Activated CD8-positive, alpha-beta memory T cell treated with anti-CD3 and anti-CD28 coated beads, Interleukin-2, amount 50 U/mL, for 4 hours (primary cell): ENCODE data around the gene PES1.
"Not testable (repeated sequence)": the region's sequence is repeated elsewhere in the genome, so short reads cannot be mapped to it uniquely, and the experiment has no call there.

Source experiments
- DNase-seq: peaks from one replicate; pipeline ENCODE4 v3.0.0-alpha.2; 2020

PES1 gene

DNA sequence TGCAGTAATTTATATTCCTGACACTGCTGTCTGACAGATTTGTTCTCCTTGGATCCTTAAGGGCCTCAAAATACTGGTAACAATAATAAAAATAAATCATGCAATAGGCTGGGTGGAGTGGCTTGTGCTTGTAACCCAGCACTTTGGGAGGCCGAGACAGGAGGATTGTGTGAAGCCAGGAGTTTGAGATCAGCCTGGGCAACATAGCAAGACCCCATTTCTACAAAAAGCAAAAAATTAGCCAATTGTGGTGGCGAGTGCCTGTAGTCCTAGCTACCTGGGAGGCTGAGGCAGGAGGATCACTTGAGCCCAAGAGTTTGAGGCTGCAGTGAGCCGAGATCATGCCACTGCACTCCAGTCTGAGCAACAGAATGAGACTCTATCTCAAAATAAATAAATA lies 39.9 kb downstream of the PES1 start:
- DNase-seq: not testable (repeated sequence)

GRCh38 chr22:30547188-30547587 lies 44.5 kb downstream of the PES1 start:
- no peak for DNase-seq

DNA sequence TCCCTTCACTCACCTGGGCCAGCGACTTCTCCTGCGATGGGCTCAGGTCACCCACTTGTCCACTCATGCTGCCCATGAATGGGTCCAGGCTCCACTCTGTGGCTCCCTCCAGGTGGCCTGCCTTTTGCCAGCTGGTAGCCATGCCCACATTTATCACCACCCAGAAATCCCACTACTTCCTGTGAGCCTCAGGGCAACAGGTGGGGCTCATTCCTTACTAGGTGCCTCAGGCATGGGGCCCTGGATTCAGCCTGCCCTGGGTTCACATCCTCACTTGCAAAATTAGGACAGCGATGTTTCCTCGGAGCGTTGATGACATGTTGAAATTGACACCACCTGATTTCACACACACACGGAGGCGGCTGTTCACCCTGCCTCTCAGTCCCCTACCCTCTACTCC lies 45.1 kb downstream of the PES1 start, which contains the start of gene SEC14L6:
TSS of gene SEC14L6 (minus strand) at position 126 of the 400 bp plus-strand sequence. CDS start at position 67, 59 bp downstream.
- DNase-seq: no peak

DNA sequence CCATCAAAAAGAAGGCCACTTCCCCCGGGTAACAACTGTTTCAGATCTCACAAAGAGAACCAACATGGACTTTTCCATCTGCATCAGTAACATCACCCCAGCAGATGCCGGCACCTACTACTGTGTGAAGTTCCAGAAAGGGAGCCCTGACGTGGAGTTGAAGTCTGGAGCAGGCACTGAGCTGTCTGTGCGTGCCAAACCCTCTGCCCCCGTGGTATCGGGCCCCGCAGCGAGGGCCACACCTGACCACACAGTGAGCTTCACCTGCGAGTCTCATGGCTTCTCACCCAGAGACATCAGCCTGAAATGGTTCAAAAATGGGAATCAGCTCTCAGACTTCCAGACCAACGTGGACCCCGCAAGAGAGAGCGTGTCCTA lies 48.9 kb downstream of the PES1 start:
- no peak for DNase-seq

GRCh38 chr22:30541961-30542810 lies 49.5 kb downstream of the PES1 start:
- no peak for DNase-seq

DNA sequence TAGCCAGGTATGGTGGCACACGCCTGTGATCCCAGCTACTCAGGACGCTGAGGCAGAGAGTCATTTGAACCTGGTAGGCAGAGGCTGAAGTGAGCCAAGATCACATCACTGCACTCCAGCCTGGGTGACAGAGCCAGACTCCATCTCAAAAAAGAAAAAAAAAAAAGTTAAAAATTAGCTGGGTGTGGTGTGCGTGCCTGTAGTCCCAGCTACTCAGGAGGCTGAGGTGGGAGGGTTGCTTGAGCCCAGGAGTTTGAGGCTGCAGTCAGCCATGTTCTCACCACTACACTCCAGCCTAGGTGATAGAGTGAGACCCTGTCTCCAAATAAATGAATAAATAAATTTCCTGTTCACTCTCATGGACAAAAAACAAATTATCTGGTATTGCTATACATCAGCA lies 50.2 kb downstream of the PES1 start:
- DNase-seq: not testable (repeated sequence)

DNA sequence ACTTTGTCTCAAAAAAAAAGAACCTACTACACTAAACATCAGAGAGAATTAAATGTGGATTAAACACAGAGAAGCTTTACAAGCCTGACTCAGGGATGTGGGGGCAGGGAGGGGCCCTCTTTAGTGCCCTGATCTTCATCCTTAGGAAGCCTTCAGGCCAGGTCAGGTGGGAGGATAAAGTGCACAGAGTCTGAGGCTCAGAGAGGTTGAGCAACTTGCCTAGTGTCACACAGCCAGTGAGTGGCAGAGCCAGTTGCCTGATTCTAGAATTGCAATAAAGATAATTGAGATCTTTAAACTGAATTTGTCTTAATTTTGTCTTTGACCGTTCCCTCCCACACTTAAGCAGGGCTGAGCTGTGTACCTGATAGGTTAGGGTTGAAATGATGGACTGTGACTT lies 52.3 kb downstream of the PES1 start:
- no peak for DNase-seq

- DNase-seq: no peak
Observed at GRCh38 chr22:30538280-30538679, 53.4 kb downstream of the PES1 start.

DNA sequence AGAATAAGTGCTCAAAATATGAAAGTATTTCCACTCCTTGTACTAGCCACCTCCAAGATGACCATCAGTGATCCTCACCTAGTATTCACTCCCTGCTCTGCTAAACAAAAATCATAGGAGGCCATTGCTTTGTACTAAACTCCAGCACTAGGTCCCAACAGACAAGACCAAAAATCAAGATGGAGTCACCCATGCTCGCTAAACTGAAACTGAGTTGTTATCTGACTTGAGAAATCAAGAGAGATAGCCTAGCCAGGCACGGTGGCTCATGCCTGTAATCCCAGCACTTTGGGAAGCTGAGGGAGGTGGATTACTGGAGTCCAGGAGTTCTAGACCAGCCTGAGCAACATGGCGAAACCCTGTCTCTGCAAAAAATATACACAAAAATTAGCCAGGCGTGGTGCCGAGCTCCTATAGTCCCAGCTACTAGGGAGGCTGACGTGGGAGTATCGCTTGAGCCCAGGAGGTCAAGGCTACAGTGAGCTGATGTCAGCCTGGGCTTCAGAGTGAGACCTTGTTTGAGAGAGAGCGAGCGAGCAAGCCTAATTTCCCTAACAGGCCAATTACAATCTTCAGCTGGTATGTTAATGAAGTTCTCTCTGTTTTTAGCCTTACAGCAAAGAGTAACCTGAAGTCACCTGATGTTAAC lies 54.5 kb downstream of the PES1 start:
- DNase-seq: no peak

GRCh38 chr22:30535182-30535581 lies 56.5 kb downstream of the PES1 start:
- DNase-seq: no peak

DNA sequence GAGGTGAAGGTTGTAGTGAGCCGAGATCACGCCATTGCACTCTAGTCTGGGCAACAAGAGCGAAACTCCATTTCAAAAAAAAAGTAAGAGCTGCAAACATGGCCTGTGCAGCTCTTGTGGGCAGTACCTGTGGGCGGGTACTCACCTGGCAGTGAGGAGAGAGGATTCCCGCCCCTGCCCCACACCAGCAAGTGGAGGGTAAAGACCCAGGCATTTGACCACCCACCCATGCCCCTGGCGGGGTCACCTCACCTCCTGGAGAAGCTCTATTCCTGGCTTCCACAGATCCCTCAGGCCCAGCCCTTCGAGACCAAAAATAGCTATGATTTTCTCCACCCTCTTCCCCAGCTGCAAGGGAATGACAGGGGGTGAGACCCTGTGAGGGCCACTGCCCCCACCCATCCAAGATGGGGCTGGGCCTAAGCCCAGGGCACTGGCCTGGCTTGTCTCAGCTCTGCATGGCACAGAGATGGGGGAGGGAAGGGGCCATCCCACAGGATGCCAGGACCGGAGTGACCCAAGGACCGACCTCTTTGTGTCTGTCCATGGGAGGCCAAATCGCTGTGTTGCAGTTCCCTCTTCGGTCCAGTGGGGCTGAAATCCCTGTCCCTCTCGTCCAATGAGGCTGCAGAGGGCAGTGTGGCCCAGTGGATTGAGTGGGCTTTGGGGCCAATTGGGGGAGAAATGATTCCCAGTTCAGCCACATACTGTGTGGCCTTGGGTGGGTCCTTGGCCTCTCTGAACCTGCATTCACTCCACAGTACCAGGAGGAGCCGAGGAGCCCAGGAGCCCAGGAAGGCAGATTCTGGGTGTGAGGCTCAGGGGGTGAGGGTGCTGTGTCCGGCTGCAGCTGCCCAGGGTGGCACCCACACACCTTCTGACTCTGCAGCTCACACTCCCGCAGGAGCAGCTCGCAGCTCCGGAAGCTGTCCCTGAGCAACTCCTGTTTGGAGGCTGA lies 59.8 kb downstream of the PES1 start:
- DNase-seq: no peak

- no peak for DNase-seq
Observed at GRCh38 chr22:30526656-30527055, 65.1 kb downstream of the PES1 start.
